GM19463 (cell line): ENCODE measurements around the gene OR2M4.
"Not testable (repeated sequence)": the region's sequence is repeated elsewhere in the genome, so short reads cannot be mapped to it uniquely, and the experiment has no call there.

Source experiments
- ATAC-seq: cut with Tn5 transposase; IDR thresholded peaks from one replicate; pipeline ENCODE4 v1.9.1; 2021; ENCODE audit warnings: mild to moderate bottlenecking, moderate library complexity; ENCODE audit not compliant: unreplicated experiment

Gene OR2M4, protein sequence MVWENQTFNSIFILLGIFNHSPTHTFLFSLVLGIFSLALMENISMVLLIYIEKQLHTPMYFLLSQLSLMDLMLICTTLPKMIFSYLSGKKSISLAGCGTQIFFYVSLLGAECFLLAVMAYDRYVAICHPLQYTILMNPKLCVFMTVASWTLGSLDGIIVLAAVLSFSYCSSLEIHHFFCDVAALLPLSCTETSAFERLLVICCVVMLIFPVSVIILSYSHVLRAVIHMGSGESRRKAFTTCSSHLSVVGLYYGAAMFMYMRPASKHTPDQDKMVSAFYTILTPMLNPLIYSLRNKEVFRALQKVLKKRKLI

DNA sequence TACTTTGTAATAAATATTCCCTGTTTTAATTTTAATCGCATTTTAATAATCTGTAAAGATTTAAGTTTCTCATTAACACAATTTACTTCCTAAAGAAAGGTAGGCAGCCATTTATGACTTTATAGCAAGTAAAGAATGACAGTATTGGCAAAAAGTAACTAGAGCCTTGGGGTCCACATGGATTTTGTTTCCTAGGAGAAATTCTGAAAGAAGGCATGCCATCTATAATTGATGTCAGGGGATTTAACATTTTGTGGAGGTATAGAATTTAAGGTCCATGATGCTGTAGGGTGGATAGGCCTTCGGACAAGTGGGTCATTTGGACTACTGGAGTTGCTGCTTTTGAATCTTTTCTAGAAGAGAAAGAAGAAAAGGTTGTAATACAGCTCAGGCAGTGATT is at the start of gene OR2M4:
Gene OR2M4 (plus strand): TSS at position 301 of the 400 bp plus-strand sequence. CDS start 7,512 bp downstream, outside the sequence.
- no peak for ATAC-seq

DNA sequence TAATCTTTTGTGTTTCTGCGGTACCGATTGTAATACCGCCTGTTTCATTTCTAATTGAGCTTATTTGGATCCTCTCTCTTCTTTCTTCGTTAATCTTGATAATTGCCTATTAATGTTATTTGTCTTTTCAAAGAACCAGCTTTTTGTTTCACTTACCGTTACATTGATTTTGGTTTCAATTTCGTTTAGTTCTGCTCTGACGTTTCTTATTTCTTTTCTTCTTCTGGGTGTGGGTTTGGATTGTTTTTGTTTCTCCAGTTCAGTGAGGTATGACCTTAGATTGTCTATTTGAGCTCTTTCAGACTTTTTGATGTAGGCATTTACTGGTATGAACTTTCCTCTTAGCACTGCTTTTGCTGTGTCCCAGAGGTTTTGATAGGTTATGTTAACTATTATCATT is 47.2 kb upstream of the OR2M4 start:
- ATAC-seq, result no peak

DNA sequence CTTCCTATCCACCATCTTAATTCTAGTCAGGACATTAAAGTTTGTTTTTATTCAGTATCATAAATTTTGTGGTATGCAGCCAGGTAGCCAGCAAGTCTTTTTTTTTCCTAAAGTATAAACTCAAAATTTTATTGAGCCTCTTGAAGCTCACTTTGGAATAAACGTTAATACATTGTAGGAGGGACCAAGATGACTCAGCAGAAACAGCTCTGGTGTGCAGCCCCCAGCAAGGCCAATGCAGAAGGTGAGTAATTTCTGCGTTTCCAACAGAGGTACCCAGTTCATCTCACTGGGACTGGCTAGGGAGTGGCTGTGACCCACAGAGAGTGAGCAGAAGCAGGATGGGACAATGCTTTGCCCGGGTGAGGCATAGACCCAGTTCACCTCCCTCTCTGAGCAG is 43.9 kb upstream of the OR2M4 start:
- ATAC-seq, result no peak

DNA sequence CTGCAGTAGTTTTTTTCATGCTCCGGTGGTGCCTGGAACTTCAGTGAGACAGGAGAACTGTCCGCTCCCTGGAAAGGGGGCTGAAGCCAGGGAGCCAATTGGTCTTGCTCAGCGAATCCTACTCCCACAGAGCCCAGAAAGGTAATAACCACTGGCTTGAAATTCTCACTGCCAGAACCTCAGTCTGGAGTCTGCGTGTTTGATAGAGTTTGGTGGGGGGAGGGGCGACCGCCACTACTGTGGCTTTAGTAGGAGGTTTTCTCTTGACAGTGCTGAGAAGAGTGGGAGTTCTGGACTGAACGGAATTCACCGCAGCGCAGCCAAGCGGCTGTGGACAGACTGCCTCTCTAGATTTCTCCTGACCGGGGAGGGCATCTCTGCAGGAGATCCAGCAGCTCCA is 42.2 kb upstream of the OR2M4 start:
- ATAC-seq, result no peak

DNA sequence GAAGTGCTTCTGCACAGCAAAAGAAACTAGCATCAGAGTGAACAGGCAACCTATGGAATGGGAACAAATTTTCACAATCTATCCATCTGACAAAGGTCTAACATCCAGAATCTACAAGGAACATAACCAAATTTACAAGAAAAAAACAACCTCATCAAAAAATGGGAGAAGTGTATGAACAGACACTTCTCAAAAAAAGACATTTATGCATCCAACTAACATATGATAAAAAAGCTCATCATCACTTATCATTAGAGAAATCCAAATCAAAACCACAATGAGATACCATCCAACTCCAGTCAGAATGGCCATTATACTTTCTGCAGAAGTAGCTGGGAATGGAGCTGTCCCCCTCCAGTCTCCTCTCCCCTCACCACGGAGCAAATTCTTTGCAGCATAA is 37.1 kb upstream of the OR2M4 start:
- no peak for ATAC-seq

DNA sequence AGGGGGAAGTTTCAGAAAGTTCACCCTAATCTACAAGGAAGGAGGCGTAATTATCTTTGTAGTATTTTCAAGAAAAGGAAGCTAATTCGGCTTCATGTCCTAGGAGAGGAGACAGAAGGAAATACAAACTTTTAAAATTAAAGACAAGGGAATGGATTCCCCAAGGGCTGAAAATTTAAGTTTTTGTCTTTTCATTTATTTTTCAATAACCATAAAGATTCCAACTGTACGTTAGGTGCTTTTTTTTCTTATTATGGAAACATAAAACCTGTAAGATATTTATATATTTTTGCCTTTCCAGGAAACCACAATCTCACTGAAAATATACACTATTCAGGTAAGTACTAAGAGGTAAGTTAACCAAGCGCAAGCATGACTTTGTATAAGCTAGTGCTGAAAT is 34.3 kb upstream of the OR2M4 start, which contains the start of gene OR2M3:
Gene OR2M3 (plus strand): TSS at position 301 of the 400 bp plus-strand sequence. CDS start 5,803 bp downstream, outside the sequence.
- no peak for ATAC-seq

DNA sequence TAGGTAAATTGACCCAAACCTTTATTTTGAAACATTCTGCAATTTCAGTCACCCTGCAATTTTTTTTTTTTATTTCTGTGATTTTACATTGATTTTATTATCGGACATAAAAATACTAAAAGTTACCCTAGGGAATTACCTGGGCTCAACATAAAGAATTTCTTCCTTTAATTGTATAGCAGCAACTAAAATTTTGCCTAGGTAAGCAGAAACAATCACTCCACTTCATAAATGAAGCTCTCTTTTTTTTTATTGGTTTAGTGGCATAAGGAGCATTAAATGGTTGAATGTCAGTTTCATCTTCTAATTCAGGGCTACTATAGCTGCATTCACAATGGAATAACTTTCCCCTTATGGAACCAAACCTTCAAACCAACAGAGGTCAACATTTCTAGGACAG is 15.3 kb upstream of the OR2M4 start:
- ATAC-seq, result no peak

DNA sequence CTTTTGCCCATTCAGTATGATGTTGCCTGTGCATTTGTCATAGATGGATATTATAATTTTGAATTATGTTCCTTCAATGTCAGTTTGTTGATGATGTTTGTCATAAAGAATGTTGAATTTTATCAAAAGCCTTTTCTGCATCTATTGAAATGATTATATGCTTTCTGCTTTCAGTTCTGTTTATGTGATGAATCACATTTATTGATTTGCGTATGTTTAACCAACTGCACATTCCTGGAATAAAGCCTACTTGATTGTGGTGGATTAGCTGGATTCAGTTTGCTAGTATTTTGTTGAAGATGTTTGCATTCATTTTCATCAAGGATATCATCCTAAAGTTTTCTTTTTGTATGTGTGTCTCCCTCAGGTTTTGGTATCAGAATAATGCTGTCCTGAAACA is 5.7 kb upstream of the OR2M4 start:
- no peak for ATAC-seq

DNA sequence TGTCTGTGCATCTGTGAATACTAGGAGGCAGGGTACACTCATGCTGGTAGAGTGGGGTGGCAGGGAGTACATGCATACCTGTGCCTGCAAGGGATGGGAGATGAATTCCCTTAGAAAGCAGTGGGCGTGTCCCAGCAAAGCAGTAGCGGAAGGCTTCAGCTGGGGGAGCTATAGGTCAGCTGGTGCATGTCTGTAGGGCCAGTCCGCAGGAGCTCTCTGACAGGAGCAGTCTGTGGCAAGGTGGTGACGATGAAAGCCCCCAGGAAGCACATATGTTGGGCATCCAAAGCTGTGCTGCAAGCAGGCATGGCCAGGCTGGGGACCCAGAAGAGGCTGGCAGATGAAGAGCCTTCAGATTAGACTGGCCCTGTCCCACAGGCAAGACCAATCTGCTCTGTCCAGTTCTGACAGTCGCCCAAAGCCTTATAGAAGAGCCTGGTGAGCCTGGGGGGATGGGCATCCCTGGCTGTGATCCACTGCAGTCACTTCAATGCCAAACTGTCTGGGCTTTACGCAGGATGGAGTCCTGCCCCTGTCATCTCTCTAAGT is 1.8 kb upstream of the OR2M4 start:
- no peak for ATAC-seq

DNA sequence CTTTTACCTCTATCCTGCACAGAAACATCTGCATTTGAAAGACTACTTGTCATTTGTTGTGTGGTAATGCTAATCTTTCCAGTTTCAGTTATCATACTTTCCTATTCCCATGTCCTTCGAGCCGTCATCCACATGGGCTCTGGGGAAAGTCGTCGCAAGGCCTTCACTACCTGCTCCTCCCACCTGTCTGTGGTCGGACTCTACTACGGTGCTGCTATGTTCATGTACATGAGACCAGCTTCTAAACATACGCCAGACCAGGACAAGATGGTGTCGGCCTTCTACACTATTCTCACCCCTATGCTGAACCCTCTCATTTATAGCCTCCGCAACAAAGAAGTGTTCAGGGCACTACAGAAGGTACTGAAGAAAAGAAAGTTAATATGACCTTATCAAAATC is 8.3 kb downstream of the OR2M4 start:
- no peak for ATAC-seq

DNA sequence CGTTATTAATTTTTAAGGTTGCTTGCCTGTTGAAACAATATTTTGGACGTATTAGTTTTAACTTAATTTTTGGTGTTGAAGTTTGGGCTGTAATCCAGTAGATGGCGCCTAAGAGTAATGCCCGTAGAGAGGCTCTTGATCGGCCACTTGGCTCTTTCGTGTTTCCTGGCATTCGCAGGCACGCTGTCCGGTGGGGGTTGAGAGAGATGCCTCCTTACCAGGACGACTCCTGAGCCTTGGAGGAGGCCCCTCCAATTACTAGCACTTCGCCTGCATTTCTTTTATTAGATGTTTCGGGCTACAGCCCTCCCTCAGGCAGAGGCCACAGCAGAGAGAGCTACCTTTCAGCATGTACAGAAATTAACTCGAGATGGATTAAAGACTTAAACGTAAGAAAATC is 12.0 kb downstream of the OR2M4 start:
- ATAC-seq, result peak; percentile 86

DNA sequence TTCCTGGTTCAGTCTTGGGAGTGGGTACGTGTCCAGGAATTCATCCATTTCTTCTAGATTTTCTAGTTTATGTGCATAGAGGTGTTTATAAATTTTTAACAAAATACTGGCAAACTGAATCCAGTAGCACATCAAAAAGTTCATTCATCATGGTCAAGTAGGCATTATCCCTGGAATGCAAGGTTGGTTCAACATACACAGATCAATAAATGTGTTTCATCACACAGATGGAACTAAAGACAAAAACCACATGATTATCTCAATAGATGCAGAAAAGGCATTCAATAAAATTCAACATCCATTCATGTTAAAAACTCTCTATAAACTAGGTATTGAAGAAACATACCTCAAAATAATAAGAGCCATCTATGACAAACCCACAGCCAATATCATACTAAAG is 28.1 kb downstream of the OR2M4 start:
- ATAC-seq, result not testable (repeated sequence)

DNA sequence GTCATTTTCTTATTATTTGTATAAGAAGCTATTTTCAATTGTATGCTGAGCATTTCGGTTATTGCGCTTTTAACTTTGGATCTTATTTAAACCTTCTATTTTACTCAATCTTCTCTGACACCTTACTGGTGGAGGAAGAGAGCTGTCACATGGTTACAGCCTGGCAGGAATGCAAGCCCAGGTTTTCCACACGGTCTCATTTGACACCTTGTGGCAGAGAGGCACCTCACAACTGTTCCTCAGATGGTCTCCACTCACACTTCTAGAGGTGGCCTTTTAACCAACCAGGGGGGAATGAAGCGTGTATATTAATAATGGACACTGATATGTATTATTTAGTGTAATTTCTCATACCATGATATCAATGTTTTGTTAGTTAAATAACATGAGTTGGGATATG is 37.0 kb downstream of the OR2M4 start:
- no peak for ATAC-seq

DNA sequence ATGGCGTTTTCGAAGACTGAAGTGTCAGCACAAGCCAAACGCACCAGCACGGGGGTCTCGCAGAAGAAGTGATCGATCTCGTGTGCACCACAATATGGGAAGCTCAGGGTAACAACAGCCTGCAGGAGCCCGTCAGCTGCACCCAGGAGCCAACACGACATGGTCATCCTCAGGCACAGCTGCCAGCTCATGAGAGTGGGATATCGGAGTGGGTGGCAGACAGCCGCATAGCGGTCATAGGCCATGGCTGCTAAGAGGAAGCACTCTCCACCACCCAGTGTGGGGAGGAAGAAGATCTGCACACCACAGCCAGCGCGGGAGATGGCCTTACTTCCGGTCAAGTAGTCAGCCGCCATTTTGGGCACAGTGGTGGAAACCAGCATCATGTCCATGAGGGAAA is 42.0 kb downstream of the OR2M4 start:
- ATAC-seq, result not testable (repeated sequence)

DNA sequence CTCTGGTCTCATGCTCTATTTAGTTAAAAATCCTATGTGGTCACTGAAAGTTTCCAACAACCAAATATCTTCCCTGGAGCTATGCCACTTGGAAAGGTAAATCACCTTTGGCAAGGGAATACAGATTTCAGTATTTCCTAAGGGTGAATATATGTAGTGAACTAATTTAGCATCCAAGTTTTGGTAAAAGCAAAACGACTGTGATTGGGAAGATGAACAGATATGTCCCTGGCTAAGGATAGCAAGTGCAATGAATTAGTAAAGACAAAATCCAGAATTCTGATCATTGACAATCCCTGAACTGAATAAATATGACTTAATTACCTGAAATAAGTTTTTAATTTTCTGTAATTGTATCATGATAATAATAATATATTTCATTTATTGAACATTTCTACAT is 46.7 kb downstream of the OR2M4 start, which contains the start of gene OR2T33:
Gene OR2T33 (minus strand): TSS at position 101 of the 400 bp plus-strand sequence. CDS start 4,162 bp downstream, outside the sequence.
- ATAC-seq, result no peak

DNA sequence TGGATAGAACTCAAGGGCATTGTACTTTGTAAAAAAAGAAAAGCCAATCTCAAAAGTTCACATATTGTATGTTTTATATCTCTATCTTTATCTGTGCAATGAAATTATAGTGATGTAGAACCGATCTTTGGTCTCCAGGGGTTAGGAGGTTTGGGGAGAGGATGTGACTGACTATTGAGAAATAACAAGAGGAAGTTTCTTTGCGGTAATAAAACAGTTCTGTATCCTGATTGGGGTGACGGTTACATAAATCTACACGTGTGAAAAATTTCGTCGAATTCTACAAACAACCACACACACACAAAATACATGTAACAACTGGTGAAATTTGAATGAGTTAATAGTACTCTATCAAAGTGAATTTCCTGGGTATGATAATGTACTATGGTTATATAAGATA is 57.2 kb downstream of the OR2M4 start:
- ATAC-seq, result no peak
